ENCODE measurements around the gene ZNF236. TPM values are rescaled to one million over a fixed set of nuclear protein-coding genes. Genes with fewer than 3 reads are reported as not detected.

Gene ZNF236
- total and polyA plus RNA-seq, 10 of the 15 experiments (the other 5 are each of a cell fraction or from before 2014, with no cell fraction given), result 1.0 to 14.4 (median 5.9) TPM

DNA sequence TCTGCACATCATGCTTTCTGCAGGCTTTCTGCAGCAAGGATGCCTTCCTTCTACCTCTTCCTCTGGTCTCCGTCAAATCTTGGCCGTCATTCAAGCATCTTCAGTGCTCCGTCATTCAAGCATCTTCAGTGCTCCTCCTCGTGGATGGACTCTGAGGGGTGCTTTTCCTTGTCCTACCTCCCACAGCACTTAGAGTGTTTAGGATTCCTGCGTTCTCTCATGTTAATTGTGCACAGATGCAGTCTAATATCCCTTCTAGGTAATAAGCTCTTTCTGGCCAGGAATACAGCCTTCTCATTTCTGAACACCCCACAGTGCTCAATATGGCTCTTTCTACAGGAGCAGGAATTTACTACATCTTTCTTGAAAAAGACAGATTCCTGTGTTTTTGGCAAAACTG, 59.8 kb downstream of the ZNF236 start:
- ChIA-PET SMC1A (ENCODE audit: uncharacterized antibody, unreplicated experiment) (interaction anchor here (1.0 kb wide), 1 partner anchor 101 kb away, joined by 4 read pairs; no protein-coding TSS in a partner anchor), POLR2A (no interaction called here), RAD21 (ENCODE audit: unreplicated experiment) (no interaction called here), CTCF (interaction anchor here (0.6 kb wide), 1 partner anchor 14 kb away, joined by 3 read pairs; no protein-coding TSS in a partner anchor)
- Histone ChIP-seq H3K9me3 (replicated peaks; ENCODE audit: control insufficient read depth, insufficient read depth, low read length) (no peaks in the 10 kb centered on the region), H3K27me3 (replicated peaks in 1 of 2; ENCODE audit: control insufficient read depth in 2 of 2, insufficient read depth in 2 of 2, low read length in 1 of 2) (no peaks in the 10 kb centered on the region), H3K4me3 (no peak overlapping the region), H3K79me2 (ENCODE audit: control insufficient read depth, insufficient read depth, low read length) (no peaks in the 10 kb centered on the region), H4K20me1 (ENCODE audit: control insufficient read depth, insufficient read depth) (no peaks in the 10 kb centered on the region), H2AFZ (ENCODE audit: control insufficient read depth, low read depth, low read length) (no peak overlapping the region), H3K9ac (ENCODE audit: control insufficient read depth, insufficient read depth, low read length) (no peak overlapping the region), H3K4me2 (ENCODE audit: control insufficient read depth, insufficient read depth) (no peak overlapping the region), H3K4me1 (ENCODE audit: control insufficient read depth, insufficient read depth, low read length) (no peaks in the 10 kb centered on the region), H3K36me3 (ENCODE audit: control insufficient read depth in 2 of 2, insufficient read depth in 2 of 2, low read length in 1 of 2) (peaks cover 6 to 16% of the 10 kb centered on the region in 2 experiments), H3K27ac (ENCODE audit: control insufficient read depth, insufficient read depth) (no peak overlapping the region)
- TF ChIP-seq STAT3 (IDR thresholded peaks at IDR 0.05; ENCODE audit: low read depth, low read length), result no peak
- TF ChIP-seq RBBP5 (conservative IDR thresholded peaks at IDR 0.05), result no peak
- no peak for TF ChIP-seq MTA2 (IDR thresholded peaks at IDR 0.05; ENCODE audit: low read depth)
- TF ChIP-seq, protein P1, sequence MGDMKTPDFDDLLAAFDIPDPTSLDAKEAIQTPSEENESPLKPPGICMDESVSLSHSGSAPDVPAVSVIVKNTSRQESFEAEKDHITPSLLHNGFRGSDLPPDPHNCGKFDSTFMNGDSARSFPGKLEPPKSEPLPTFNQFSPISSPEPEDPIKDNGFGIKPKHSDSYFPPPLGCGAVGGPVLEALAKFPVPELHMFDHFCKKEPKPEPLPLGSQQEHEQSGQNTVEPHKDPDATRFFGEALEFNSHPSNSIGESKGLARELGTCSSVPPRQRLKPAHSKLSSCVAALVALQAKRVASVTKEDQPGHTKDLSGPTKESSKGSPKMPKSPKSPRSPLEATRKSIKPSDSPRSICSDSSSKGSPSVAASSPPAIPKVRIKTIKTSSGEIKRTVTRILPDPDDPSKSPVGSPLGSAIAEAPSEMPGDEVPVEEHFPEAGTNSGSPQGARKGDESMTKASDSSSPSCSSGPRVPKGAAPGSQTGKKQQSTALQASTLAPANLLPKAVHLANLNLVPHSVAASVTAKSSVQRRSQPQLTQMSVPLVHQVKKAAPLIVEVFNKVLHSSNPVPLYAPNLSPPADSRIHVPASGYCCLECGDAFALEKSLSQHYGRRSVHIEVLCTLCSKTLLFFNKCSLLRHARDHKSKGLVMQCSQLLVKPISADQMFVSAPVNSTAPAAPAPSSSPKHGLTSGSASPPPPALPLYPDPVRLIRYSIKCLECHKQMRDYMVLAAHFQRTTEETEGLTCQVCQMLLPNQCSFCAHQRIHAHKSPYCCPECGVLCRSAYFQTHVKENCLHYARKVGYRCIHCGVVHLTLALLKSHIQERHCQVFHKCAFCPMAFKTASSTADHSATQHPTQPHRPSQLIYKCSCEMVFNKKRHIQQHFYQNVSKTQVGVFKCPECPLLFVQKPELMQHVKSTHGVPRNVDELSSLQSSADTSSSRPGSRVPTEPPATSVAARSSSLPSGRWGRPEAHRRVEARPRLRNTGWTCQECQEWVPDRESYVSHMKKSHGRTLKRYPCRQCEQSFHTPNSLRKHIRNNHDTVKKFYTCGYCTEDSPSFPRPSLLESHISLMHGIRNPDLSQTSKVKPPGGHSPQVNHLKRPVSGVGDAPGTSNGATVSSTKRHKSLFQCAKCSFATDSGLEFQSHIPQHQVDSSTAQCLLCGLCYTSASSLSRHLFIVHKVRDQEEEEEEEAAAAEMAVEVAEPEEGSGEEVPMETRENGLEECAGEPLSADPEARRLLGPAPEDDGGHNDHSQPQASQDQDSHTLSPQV (IDR thresholded peaks at IDR 0.05), result no peak
- TF ChIP-seq ZNF622 (IDR thresholded peaks at IDR 0.05), result no peak
- no peak for TF ChIP-seq DPF2 (IDR thresholded peaks at IDR 0.05)
- no peak for TF ChIP-seq MEF2B (IDR thresholded peaks at IDR 0.05; ENCODE audit: partially characterized antibody, poor library complexity, severe bottlenecking)
- no peak for TF ChIP-seq HDAC6 (IDR thresholded peaks at IDR 0.05; ENCODE audit: unreplicated experiment)
- TF ChIP-seq FOXM1 (IDR thresholded peaks at IDR 0.05; ENCODE audit: low read depth, low read length), result no peak
- TF ChIP-seq, protein P2, sequence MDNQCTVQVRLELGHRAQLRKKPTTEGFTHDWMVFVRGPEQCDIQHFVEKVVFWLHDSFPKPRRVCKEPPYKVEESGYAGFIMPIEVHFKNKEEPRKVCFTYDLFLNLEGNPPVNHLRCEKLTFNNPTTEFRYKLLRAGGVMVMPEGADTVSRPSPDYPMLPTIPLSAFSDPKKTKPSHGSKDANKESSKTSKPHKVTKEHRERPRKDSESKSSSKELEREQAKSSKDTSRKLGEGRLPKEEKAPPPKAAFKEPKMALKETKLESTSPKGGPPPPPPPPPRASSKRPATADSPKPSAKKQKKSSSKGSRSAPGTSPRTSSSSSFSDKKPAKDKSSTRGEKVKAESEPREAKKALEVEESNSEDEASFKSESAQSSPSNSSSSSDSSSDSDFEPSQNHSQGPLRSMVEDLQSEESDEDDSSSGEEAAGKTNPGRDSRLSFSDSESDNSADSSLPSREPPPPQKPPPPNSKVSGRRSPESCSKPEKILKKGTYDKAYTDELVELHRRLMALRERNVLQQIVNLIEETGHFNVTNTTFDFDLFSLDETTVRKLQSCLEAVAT (IDR thresholded peaks at IDR 0.05), result no peak
- no peak for TF ChIP-seq NBN (IDR thresholded peaks at IDR 0.05)
- no peak for TF ChIP-seq NFXL1 (IDR thresholded peaks at IDR 0.05; ENCODE audit: borderline replicate concordance)
- TF ChIP-seq ZNF207 (IDR thresholded peaks at IDR 0.05; ENCODE audit: borderline replicate concordance), result no peak
- TF ChIP-seq, protein P3, sequence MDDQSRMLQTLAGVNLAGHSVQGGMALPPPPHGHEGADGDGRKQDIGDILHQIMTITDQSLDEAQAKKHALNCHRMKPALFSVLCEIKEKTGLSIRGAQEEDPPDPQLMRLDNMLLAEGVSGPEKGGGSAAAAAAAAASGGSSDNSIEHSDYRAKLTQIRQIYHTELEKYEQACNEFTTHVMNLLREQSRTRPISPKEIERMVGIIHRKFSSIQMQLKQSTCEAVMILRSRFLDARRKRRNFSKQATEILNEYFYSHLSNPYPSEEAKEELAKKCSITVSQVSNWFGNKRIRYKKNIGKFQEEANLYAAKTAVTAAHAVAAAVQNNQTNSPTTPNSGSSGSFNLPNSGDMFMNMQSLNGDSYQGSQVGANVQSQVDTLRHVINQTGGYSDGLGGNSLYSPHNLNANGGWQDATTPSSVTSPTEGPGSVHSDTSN (IDR thresholded peaks at IDR 0.05; ENCODE audit: insufficient replicate concordance, low read depth, low read length), result no peak
- TF ChIP-seq, protein P4, sequence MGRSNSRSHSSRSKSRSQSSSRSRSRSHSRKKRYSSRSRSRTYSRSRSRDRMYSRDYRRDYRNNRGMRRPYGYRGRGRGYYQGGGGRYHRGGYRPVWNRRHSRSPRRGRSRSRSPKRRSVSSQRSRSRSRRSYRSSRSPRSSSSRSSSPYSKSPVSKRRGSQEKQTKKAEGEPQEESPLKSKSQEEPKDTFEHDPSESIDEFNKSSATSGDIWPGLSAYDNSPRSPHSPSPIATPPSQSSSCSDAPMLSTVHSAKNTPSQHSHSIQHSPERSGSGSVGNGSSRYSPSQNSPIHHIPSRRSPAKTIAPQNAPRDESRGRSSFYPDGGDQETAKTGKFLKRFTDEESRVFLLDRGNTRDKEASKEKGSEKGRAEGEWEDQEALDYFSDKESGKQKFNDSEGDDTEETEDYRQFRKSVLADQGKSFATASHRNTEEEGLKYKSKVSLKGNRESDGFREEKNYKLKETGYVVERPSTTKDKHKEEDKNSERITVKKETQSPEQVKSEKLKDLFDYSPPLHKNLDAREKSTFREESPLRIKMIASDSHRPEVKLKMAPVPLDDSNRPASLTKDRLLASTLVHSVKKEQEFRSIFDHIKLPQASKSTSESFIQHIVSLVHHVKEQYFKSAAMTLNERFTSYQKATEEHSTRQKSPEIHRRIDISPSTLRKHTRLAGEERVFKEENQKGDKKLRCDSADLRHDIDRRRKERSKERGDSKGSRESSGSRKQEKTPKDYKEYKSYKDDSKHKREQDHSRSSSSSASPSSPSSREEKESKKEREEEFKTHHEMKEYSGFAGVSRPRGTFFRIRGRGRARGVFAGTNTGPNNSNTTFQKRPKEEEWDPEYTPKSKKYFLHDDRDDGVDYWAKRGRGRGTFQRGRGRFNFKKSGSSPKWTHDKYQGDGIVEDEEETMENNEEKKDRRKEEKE (IDR thresholded peaks at IDR 0.05), result no peak
- WGBS (ENCODE audit: insufficient coverage, insufficient replicate concordance, low lambda C conversion rate, missing lambda C conversion rate), result 68% methylated on average over 5 of the region's 5 CpGs
- ATAC-seq (no peak), DNase-seq (ENCODE audit: low read depth, low spot score) (no peak), FAIRE-seq (no peak)
- in situ Hi-C loops (cut with MboI), result no loop called here
- intact Hi-C loops (cut with micrococcal nuclease; ENCODE audit: unreplicated experiment), result no loop called here
- no TSS peak for BruUV-seq (replicated peaks)
